ENCODE results near the gene ZBTB16. TPM values are rescaled to one million over a fixed set of nuclear protein-coding genes. Genes with fewer than 3 reads are reported as not detected.

The ZBTB16 gene
- total RNA-seq, 3 donors from 2014 or later: 4.9 to 82.1 (median 48.8) TPM

DNA sequence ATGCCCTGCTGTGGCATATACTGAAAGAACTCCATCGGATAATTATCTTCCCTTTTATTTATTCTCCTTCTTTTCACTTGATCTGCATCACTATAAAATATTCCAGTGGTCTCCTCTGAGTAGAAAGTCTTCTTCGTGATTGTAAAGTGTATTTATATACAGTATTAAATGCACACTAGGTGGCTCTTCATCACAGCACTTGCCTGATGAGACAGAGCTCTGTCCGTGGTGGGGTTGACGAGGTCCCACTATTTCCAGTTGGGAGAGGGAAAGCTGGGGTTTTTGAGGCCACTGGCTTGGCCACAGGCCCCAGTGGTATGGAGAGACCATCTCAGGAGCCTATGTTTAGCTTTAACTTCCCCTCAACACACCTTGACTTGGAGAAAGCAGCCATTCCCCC lies 31.6 kb upstream of the ZBTB16 start:
- Histone ChIP-seq H3K4me1 (ENCODE audit: low read depth) (no peaks in the 10 kb centered on the region), H3K4me3 (no peak overlapping the region), H3K36me3 (ENCODE audit: low read depth) (no peaks in the 10 kb centered on the region), H3K9me3 (no peaks in the 10 kb centered on the region)
- ATAC-seq: no peak
- TF ChIP-seq, protein P1, sequence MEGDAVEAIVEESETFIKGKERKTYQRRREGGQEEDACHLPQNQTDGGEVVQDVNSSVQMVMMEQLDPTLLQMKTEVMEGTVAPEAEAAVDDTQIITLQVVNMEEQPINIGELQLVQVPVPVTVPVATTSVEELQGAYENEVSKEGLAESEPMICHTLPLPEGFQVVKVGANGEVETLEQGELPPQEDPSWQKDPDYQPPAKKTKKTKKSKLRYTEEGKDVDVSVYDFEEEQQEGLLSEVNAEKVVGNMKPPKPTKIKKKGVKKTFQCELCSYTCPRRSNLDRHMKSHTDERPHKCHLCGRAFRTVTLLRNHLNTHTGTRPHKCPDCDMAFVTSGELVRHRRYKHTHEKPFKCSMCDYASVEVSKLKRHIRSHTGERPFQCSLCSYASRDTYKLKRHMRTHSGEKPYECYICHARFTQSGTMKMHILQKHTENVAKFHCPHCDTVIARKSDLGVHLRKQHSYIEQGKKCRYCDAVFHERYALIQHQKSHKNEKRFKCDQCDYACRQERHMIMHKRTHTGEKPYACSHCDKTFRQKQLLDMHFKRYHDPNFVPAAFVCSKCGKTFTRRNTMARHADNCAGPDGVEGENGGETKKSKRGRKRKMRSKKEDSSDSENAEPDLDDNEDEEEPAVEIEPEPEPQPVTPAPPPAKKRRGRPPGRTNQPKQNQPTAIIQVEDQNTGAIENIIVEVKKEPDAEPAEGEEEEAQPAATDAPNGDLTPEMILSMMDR (IDR thresholded peaks at IDR 0.05): no peak
- DNase-seq: no peak
- intact Hi-C loops (cut with DNase I, micrococcal nuclease): no loop called here

DNA sequence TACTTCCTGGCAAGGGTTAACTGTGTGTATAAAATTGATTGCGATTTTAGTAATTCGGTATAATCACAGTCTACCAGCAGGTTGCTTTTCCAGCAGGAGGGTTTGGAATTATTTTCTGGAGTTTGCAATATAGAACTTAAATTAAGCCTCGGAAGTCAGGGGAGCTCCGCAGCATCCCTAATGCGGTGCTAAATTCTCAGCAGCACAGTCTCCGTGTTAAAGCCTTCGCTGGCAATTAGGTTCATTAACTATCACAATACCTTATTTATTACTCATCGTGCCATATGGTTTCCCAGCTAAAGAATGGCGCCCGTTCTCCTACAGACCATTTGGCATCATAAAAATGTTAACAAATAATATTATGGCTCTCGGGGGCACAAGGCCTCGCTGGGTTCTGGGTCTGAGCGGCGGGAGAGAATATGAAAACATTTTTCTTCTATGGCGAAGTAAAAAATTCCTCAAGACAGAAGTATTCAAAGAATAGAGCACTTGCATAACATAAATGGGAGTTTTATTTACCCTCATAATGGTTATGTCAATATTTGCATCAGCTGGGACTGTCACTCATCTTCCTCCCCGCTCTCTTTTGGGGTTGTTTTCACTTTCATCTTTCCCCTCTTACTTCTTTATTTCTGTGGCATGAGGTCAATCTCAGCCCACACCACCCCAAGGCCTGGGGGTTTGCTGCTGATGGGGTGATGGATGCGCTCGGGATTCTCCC lies 28.1 kb upstream of the ZBTB16 start:
- Histone ChIP-seq H3K4me1 (ENCODE audit: low read depth) (peaks cover 7% of the 10 kb centered on the region), H3K9me3 (no peaks in the 10 kb centered on the region), H3K36me3 (ENCODE audit: low read depth) (no peaks in the 10 kb centered on the region), H3K4me3 (no peak overlapping the region)
- no peak for ATAC-seq
- DNase-seq: no peak
- intact Hi-C loops (cut with DNase I, micrococcal nuclease): no loop called here
- TF ChIP-seq, protein P1 (IDR thresholded peaks at IDR 0.05): no peak

DNA sequence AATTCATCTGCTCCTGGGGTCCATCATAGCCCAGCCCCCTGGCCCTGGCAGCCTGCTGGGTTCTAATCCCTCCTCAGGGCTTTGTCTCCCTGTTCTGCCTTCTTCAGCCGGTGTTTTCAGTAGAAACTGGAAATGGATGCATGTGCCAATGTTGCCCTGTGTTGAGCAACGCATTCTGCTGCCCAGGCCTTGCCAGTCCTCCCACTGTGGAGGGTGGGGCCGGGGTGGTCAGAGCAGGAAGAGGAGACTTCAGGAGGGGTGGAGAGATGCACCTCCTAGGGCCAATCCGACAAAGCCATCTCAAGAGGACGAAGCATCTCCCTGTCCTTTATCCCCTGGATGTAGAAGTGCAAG lies 27.6 kb upstream of the ZBTB16 start:
- H3K4me1 ChIP-seq (ENCODE audit: low read depth): peaks cover 9% of the 10 kb centered on the region
- ATAC-seq (no peak), DNase-seq (no peak)
- H3K9me3 ChIP-seq: no peaks in the 10 kb centered on the region
- H3K36me3 ChIP-seq (ENCODE audit: low read depth): no peaks in the 10 kb centered on the region
- intact Hi-C loops (cut with DNase I, micrococcal nuclease): no loop called here
- TF ChIP-seq, protein P1 (IDR thresholded peaks at IDR 0.05): no peak
- no peak overlapping the region for H3K4me3 ChIP-seq

DNA sequence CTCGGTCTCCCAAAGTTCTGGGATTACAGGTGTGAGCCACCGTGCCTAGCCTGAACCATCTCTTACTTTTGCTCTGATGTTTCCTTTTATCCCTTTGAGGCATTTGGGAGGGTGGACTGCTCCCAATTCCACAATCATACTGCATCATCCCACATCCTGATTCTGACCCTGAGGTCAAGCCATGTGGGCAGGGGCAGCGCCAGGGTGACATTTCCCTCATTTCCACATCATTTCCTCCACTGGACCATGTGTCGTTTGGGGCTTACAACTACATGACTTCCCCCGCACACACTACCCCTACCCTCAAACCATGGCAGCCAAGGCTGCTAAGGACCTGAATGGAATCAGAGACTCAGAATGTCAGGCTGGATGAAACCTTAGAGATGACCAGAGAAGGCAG lies 26.4 kb upstream of the ZBTB16 start:
- Histone ChIP-seq H3K4me1 (ENCODE audit: low read depth) (peaks cover 10% of the 10 kb centered on the region), H3K9me3 (no peaks in the 10 kb centered on the region), H3K4me3 (no peak overlapping the region), H3K36me3 (ENCODE audit: low read depth) (no peaks in the 10 kb centered on the region)
- TF ChIP-seq, protein P1 (IDR thresholded peaks at IDR 0.05): no peak
- ATAC-seq (no peak), DNase-seq (no peak)
- intact Hi-C loops (cut with DNase I, micrococcal nuclease): no loop called here

DNA sequence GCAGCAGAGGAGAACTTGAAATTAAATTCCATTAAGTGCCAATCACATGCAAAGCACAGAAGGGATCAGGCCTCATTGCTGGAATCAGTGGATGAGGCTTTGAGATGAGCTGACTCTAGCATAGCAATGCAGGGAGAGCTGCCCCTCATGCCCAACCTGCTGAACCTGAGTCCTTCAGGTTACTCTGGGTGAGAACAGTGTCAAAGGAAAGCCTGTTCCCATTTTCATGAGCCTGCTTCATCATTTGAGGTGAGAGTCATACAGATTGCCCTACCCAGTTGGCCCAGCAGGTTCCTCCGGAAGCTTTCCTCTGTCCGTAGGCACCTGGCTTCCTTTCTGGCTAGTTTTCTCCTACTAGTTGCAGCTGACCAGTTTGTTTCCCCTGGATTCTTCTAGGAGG lies 25.9 kb upstream of the ZBTB16 start:
- TF ChIP-seq, protein P1 (IDR thresholded peaks at IDR 0.05): no peak
- no peak overlapping the region for H3K4me3 ChIP-seq
- H3K4me1 ChIP-seq (ENCODE audit: low read depth): peaks cover 10% of the 10 kb centered on the region
- H3K36me3 ChIP-seq (ENCODE audit: low read depth): no peaks in the 10 kb centered on the region
- intact Hi-C loops (cut with DNase I, micrococcal nuclease): no loop called here
- no peaks in the 10 kb centered on the region for H3K9me3 ChIP-seq
- DNase-seq: no peak
- no peak for ATAC-seq

DNA sequence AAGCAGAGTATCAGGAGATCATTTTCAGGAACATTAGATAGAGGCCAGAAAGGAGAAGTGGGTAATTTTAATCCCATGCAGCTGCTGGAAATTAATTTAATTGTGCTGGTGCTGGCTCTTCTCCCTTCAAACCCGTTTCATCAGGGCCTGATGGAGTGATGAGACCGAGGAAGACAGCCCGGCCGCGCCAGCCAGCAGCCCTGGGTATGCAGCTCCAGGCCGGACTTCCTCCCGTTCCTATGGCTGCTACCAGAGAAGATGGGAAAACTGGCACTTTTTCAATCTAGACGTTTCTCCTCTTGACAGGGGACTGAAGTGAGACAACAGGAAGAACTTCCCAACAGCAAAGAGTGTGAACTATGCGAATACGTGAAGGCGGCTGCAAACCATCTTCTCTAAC lies 24.6 kb upstream of the ZBTB16 start:
- Histone ChIP-seq H3K4me3 (no peak overlapping the region), H3K9me3 (no peaks in the 10 kb centered on the region), H3K4me1 (ENCODE audit: low read depth) (peaks cover 11% of the 10 kb centered on the region), H3K36me3 (ENCODE audit: low read depth) (no peaks in the 10 kb centered on the region)
- ATAC-seq: no peak
- TF ChIP-seq, protein P1 (IDR thresholded peaks at IDR 0.05): no peak
- DNase-seq: no peak
- intact Hi-C loops (cut with DNase I, micrococcal nuclease): loop anchor here (5.0 kb wide), 1 partner anchor 227 kb away; no protein-coding TSS in a partner anchor

Data from mucosa of descending colon (tissue), 3 donors.